Measurements from ENCODE around the gene ZNF345.
A peak's percentile ranks its signal among the peaks of the same experiment; 100 is the strongest.

Gene ZNF345

GRCh38 chr19:36916991-36917390, 66.3 kb downstream of the ZNF345 start:
- H3K27ac ChIP-seq (ENCODE audit: poor library complexity, severe bottlenecking): peak overlapping the region; percentile 48
- ATAC-seq (ENCODE audit: low read depth): peak; percentile 35; the same call in 2 of the 3 replicates
- DNase-seq (ENCODE audit: low spot score): no peak
- no peak for TF ChIP-seq CTCF (IDR thresholded peaks at IDR 0.05; ENCODE audit: poor library complexity, severe bottlenecking)
- peaks cover 59% of the 10 kb centered on the region for H3K36me3 ChIP-seq (ENCODE audit: low read depth)
- peak overlapping the region; percentile 64 for H3K4me3 ChIP-seq (ENCODE audit: severe bottlenecking)
- no peaks in the 10 kb centered on the region for H3K4me1 ChIP-seq (ENCODE audit: insufficient read depth, poor library complexity, severe bottlenecking)
- H3K27me3 ChIP-seq (ENCODE audit: insufficient read depth, poor library complexity, severe bottlenecking): no peaks in the 10 kb centered on the region
- peaks cover 3% of the 10 kb centered on the region for H3K9me3 ChIP-seq (ENCODE audit: severe bottlenecking)

GRCh38 chr19:36918090-36918489, 67.4 kb downstream of the ZNF345 start:
- H3K9me3 ChIP-seq (ENCODE audit: severe bottlenecking): peaks cover 3% of the 10 kb centered on the region
- TF ChIP-seq CTCF (IDR thresholded peaks at IDR 0.05; ENCODE audit: poor library complexity, severe bottlenecking): no peak

More at GRCh38 chr19:36918090-36918489, 67.4 kb downstream of the ZNF345 start:
- ATAC-seq (ENCODE audit: low read depth): no peak
- H3K4me3 ChIP-seq (ENCODE audit: severe bottlenecking): no peak overlapping the region
- peaks cover 48% of the 10 kb centered on the region for H3K36me3 ChIP-seq (ENCODE audit: low read depth)
- H3K27ac ChIP-seq (ENCODE audit: poor library complexity, severe bottlenecking): no peak overlapping the region
- DNase-seq (ENCODE audit: low spot score): no peak
- H3K27me3 ChIP-seq (ENCODE audit: insufficient read depth, poor library complexity, severe bottlenecking): no peaks in the 10 kb centered on the region
- no peaks in the 10 kb centered on the region for H3K4me1 ChIP-seq (ENCODE audit: insufficient read depth, poor library complexity, severe bottlenecking)
